CD4-positive, alpha-beta T cell treated with Interferon gamma for 1 hour (primary cell): ENCODE results near the gene DISC1.

Source experiments
- DNase-seq: peaks from one replicate; pipeline ENCODE4 v3.0.0-alpha.2; 2020

DISC1 gene

DNA sequence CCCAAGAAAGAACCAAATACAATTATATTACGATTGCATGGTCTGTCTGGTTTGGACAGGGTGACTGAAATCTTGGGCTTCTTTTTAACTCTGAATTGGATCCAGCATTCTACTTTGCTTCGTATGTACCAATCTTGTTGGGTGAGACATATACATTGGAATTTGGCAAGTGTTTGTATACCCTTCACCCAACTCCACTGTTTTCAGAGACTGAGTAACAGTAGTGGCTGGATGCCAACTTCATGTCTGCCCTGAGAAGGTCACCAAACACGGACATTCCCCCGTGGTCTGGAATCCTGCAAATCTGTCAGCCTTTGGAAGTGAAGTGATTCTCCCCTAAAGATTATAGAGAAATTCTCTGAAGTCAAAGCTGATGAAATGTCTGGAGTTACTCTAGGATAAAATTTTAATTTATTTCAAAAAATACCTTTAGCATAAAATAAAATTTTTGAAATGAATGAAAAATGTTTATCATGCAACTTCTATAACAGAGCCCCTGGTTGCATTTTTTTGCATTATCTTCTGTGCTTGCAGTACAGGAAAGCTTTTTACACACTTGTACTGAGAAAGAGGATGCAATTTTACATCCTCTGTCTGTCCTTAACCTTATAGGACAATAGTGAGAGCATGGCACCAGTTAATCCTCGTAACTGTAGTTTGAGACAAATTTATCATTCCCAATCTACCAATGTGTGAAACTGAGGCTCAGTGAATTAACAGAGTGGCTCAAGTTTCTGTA, 201.8 kb downstream of the DISC1 start:
- DNase-seq: no peak

DNA sequence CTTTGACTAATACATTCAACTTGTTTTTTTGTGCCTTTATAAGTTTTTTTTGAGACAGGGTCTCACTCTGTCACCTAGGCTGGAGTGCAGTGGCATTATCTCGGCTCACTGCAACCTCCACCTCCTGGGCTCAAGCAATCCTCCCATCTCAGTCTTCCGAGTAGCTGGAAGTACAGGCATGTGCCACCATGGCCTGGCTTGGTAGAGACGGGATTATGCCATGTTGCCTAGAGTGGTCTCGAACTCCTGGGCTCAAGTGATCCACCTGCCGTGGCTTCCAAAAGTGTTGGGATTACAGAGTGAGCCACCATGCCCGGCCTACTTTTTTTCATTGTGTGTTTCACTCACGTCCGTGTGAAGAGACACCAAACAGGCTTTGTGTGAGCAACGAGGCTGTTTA, 202.7 kb downstream of the DISC1 start:
- DNase-seq: no peak

DNA sequence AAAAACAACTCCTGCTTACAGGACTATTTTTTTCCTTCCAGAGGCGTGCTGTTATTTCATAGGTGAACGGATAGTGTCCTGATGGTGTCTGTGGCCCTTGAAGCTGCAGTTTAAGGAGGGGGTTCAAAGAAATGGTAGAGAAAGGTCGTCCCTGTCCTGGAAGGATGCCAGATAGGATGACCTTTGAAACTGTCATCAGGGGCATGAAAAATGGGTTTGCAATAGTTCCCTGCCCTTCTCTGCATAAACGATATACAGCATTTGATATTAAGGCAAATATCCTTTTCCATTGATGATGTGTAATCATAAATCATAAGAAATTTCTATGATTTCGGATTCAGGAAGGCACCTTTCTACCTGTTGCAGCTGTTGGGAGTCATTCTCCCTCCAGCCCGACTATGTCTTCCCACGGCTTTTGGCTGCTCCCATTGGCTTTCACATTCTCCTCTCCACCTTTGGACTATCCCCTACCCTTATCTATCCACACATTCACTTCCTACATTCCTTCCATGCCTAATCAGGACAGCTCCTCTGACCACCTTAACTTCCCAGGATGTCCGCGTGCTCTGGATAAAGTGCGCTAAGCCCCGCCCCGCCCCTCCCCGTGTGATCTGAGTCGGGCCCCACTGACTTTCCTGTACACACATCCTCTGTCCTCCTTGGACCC, 209.8 kb downstream of the DISC1 start:
- DNase-seq: no peak

DNA sequence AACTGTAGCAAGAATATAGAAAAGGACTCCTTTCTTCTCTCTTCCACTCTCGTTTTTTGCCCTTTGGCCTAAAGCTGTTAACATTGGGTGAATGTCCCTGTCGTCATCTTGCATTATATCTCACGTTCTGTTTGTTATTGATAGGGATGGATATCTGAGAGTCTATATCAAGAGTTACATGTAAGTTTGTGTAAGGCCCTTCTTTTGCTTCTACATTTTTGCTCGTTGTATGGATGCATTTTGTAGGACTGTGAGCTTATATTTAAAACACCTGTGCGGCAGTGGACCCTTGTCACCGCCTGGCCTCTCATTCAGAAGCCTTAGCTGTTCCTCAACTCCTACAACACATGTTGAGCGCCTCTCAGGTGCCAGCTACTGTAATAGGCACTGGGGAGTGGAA, 211.9 kb downstream of the DISC1 start:
- DNase-seq: no peak

DNA sequence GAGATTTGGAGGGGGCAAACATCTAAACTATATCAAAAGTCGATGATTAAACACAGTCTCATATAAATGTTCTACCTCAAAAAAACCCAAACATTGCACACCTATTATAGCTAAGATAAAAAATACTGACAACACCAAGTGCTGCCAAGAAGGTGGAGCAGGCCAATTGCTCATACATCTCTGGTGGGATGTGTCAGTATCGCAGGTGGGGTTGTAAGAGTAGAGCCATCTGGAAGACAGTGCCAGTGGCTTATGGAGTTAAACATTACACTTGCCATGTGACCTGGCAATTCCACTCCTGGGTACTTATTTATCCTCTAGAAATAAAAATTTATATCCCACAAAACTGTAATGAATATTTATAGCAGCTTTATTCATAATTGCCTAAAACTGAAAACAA, 213.4 kb downstream of the DISC1 start:
- DNase-seq: no peak

DNA sequence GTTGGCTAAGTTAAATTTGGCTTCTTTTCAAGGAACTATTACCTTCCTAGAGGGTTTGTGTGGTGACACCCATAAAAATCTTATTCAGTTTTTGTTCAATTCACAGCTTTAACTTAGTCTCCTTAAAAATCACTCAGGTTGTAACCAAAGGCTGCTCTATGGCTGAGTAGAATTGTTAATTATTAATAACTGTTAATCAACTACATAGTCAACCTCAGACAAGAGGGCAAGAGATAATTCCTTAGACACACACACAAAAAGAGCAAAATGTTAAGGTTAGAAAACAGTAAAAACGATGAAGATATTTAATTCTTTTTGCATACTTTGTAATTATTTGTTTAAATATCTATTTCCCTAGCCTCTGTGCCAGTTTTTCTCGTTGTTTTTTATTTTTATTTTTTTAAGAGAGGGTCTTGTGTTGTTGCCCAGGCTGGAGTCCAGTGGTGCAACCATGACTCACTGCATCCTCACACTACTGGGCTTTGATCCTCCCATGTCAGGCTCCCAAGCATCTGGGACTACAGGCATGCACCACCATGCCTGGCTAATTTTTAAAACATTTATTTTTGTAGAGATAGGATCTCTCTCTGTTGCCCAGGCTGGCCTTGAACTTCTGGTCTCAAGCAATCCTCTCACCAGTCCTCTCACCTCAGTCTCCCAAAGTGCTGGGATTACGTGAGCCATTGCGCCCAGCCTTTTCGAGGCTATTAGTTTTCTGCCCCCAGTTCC, 215.2 kb downstream of the DISC1 start:
- no peak for DNase-seq

DNA sequence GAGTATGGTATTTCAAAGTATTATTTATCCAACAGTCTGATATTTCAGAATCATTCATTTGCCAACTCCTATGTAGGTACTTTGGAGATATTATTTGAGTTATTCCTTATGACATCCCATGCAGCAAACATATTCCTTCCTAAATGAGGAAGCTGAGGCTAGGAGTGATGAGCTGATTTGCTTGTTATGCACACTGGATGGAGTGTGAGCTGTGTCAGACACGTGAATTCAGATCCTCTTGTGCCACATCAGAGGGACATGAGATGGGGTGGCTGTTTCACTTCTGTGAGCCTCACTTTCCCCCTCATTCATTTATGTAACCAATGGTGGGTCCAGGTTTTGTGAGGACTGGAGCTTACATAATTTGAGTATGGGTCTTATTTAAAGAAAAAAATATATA, 215.9 kb downstream of the DISC1 start:
- no peak for DNase-seq

DNA sequence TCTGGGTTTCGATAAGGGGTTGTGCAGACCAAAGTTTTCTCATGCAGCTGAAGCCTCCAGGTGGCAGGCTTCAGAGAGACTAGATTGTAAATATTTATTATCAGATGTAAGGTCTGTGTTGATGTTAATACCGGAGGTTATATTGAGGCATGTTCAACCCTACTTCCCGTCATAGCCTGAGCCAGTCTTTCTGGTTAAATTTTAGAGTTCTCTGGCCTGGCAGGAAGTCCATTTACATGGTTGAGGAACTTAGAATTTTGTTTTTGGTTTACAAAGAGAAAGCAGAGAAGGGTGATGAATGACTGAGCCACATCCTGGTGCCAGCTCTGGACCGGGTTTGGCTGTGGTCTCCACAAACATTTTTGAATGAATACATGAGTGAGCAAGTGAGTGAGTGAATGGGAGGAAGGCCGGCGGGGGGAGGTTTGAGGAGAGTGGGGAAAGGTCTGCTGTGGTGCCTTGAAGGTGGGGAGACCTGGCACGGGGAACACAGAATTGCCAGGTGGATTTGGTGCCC, 218.5 kb downstream of the DISC1 start:
- no peak for DNase-seq

DNA sequence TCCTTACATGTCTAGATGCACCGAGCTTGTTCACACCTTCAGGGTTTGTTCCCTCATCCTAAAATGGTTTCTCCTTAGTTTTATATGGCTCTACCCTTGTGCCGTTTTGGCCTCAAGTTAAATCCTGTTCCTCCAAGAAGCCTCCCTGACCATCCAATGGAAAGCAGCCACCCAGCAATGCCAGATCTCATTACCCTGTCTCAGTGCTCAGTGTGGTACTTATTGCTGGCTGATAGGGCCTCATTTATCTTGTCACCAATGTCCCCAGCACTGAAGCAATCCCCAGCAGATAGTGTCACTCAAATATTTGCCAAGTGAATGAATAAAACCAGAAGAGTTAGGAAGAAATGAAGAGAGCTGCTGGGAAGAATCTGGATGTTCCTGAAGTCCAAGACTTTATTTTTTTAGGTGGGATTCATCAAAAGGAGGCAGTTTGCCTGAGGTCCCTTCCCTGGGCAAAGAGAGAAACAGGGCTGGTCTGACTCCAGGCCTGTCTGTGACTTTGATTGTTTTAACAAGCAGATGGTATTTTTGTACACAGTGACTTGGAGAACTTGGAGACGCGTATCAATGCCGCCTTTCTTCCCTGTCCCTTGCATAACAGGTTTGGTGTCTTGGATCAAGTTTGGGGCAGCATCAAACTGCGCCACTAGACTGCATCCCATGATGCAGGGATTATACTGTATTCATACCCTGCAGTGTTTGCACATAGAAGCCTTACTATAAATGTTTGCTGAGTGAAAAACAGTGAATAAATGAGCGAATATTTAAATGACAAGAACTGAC, 221.2 kb downstream of the DISC1 start:
- no peak for DNase-seq

DNA sequence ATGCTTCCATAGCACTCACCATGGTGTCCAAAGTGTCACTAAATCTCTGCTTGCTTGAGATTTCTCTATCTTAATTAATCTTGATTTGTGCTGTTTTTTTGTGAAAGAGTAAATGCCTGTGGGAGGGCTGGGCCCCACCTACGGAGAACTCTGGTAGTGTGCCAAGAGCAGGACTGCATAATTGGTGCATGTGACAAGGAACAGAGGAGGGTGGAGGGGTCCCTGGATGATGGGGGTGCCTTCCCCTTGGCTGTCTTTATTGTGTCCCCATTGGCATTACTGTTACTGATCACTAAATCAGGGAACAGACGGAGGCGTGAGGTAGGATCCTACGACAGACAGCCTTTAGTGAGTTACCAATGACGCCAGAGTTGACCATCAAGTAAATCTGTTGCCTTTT, 223.4 kb downstream of the DISC1 start:
- DNase-seq: no peak

DNA sequence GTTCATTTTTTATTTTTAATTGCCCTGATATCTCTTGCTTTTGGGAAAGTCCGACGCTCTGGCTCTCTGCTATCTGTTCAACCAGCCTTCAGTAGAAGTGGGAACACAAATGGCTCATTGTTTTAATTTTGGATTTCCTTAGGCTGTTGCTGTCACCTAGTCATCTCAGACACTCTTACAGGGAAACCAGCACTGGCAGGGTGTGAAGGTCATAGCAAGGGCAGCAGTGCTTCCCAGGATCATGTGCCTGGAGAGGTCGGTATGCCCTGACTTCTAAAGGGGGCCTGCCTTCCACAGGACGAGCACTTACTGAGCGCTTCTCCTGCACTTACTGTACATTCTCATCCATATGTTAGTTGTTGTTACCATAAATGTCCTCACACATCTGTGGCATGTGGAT, 224.2 kb downstream of the DISC1 start:
- DNase-seq: no peak

DNA sequence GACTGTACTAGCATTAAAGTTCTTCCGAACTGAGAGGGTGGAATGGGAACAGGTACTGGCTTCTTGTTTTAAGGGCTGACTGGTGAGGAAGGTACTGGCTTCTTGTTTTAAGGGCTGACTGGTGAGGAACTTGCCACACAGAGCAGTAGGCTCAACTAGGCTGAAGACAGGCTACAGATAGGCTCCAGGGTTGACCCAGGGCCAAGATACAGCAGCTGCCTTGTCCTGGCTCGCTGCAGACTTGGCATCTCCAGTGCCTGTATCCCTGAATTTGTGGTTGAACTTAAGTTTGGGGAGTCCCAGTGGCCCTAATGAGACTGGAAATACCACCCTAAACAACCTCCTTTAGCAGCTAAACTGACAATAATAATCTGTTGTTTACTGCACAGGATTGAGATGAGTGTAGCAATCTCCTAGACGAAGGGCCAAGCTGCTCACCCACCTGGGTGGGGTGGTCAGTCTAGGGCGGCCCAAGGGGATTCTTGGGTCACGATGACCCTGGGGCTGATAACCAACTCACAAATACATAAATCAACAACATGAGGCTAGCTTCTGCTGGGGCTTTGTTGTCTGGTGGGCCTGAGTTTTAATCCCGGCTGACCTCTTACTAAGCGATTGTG, 227.1 kb downstream of the DISC1 start:
- no peak for DNase-seq

DNA sequence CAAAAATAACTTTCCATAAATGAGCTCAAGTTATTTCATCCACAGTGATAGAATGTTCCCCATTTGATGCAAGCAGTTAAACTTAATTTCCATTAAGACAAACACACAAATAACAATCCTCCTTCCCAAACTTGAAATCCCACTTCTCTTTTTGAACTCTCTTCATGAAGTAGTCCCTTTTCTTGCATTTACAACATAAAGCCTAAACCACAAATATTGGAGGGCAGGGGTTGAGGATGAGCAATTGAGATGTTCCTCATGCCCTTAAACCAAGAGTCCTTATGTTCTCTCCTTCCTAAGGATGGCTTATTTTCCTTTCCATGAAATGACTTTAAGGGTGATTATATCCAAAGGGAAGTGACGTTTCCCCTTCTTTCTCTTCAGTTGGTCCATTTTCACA, 228.8 kb downstream of the DISC1 start:
- no peak for DNase-seq

DNA sequence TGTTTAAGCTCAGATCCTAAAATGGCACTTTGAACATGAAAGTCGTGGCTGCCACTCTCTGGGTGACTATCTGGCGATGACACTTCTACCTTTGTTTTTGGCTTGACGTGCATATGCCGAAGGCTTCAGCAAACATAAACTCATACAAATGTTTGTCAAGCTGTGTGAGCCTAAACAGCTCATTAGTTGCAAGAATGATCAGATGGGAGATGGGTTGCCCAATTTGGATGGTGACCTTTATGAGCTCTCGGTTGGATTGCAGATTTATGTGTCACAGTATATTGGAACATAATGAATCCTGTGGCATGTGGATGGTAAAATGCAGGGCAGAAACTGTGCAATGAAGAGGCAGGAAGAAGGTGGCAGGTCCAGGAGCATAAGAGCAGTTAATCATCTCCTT, 229.3 kb downstream of the DISC1 start:
- DNase-seq: no peak

DNA sequence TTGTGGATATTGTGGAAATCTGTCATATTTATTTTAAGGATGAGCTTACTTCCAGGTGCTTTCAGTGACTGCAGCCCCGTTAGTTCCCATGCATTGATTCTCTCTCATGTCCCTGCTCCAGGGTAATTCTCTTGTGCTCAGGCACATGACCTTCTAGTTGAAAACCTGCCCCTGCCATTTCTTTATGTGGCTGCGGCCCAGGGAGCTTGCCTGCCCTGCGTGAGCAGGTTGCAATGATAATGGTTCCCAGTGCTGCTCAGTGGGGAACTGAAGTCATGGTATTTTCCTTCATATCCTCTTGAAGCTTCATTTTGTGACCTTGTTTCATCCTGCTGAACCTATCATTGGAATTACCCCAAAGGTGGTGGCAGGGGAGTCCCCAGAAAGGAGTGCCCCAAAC, 229.8 kb downstream of the DISC1 start:
- no peak for DNase-seq

DNA sequence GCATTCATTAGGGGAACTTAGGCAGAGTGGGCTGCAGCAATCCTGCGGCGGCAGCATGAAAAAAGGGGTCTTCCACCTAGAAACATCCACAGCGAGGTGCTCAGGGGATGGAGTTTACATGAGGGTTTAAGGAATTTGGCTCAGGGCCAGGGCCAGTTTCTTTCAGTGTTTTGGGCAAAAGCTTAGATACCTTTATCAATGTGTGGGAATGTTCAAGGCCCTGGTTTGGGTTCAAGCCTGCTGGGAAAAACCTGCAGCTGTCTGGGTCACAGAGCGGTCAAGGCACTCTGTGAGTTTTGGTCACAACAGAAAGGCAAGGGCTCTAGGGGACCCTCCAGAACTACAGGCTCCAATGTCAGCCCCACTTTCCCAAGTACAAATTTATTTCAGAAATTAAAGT, 230.3 kb downstream of the DISC1 start:
- DNase-seq: no peak

DNA sequence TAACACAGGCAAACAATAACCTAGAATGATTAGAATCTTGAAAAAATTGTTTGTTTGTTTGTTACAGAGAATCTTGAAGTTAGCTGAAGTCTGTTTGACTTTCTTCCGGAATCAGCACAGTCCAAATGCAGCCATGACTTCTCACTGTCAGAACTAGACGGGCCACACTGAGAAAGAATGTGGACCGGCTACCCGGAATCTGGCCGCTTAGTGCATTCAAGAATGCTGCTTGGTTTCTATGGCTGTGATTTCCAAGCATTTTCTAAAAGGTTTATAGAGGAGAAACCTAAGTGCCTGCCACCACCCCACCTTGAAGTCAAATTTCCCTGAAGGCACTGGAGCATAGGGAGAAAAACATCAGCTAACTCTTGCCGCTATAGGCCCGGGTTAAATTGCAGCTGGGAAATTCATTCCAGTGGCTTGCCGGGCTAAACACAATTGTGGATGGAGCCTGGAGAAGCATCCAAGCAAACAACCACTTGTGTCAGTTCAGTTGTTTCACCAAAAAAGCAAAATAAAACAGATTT, 231.1 kb downstream of the DISC1 start:
- DNase-seq: no peak

DNA sequence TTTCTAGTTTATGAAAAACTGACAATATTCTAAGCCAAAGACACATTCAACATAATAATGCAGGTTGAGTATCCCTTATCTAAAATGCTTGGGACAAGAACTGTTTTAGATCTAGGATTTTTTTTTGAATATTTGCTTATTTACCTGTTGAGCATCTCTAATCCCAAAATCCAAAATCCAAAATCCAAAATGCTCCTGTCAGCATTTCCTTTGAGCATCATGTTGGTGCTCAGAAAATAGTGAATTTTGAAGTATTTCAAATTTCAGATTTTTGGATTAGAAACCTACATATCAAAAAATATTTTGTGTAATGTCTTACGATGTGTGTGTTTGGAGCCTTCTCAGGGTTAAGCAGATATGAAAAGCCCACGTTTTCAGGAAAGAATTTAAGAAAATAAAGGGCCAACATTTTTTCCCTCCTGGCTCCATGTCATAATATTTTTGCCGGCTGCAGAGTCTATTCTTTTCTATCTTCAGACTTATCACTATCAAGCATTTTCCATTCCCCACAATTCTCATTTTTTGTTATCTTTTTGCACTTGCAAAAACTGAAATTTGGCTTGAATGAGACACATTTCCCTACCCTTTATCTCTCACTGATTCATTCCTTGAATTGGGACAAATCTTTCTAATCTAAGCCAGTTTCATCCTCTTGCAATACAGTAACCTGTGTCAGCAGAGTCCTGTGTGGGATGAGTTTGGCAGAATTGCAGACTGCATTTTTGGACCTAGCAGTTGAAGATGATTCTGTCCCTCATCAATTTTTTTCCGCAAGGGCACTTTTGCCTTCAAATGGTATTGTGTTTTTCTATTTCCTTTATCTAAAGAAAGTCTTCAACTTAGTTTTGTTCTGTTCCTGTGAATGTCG, 233.9 kb downstream of the DISC1 start:
- DNase-seq: no peak

DNA sequence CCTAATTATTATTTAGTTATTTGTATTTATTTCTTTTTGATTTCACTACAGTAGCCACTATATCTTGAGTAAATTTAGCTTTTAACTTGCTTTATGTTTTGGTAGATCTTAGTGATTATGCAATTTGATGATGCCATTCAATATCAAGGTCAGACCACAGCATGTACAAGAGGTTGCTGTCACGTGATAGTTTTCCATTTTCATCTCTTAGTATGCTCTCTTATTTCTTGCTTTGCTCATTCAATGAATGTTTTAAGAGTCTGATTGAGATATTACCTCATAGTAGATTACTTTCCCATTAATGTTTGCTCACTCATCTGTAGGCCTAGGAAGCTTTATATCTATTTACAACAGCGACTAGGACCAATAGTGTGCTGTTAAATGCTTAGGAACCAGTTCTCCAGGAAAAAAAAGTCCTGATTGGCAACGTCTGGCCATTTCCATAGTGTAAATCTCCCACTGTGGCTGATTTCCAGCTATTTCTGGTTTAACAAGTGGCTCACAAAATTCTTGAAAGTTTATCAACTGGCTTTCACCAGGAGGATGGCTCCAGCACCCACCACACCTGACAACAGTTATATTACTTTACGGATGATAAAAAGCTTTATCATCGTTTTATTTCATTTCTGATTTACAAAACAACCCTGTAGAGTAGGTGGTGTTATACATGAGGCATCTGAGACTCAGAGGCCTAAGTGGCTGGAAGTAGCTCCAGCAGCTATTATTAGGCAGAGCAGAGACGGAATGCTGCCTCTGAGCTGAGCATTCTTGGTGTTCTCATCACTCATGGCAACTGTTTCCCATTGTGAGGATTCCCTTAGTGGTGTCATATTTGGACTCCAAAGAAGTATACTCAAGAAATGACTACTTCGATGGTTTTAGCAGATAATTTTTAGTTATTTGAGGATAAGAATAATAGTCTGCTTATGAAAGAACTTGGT, 235.2 kb downstream of the DISC1 start:
- no peak for DNase-seq

DNA sequence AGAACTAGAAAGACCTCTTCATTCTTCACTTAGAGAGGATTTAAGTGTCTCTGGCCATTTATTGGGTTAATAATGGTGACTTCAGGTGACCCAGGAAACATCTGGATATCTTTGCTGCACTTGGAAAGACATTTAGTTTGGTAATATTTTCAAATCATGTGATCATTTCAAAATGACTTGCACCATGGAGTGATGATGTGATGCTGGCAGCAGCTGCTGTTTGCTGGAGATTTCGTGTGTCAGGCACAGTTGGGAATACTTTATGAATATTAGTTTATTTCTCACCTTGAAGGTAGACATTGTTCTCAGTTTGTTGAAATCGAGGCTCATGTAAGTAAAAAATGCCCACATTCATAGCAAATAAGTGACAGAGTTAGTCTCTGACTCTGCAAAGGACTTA, 236.0 kb downstream of the DISC1 start:
- DNase-seq: no peak
